WI38 (cell line): ENCODE data around the gene KRTAP5-1.

Source experiments
- H3K4me3 ChIP-seq: 2 replicates; pipeline ENCODE4 v1.5.1; 2011; ENCODE audit warnings: low read depth, mild to moderate bottlenecking, control low read depth, low read length
- TF ChIP-seq, protein P1 (sequence below): IDR thresholded peaks from 2 replicates; pipeline ENCODE4 v1.5.1; 2012; ENCODE audit warnings: low read depth, mild to moderate bottlenecking, control low read depth, low read length

Gene KRTAP5-1

GRCh38 chr11:1568441-1568911, 16.6 kb downstream of the KRTAP5-1 start:
- TF ChIP-seq, protein P1, sequence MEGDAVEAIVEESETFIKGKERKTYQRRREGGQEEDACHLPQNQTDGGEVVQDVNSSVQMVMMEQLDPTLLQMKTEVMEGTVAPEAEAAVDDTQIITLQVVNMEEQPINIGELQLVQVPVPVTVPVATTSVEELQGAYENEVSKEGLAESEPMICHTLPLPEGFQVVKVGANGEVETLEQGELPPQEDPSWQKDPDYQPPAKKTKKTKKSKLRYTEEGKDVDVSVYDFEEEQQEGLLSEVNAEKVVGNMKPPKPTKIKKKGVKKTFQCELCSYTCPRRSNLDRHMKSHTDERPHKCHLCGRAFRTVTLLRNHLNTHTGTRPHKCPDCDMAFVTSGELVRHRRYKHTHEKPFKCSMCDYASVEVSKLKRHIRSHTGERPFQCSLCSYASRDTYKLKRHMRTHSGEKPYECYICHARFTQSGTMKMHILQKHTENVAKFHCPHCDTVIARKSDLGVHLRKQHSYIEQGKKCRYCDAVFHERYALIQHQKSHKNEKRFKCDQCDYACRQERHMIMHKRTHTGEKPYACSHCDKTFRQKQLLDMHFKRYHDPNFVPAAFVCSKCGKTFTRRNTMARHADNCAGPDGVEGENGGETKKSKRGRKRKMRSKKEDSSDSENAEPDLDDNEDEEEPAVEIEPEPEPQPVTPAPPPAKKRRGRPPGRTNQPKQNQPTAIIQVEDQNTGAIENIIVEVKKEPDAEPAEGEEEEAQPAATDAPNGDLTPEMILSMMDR: no peak
- no peak overlapping the region for H3K4me3 ChIP-seq

- TF ChIP-seq, protein P1: no peak
Measured at GRCh38 chr11:1567721-1568100, 17.4 kb downstream of the KRTAP5-1 start.

GRCh38 chr11:1567052-1567720, 17.9 kb downstream of the KRTAP5-1 start:
- no peak overlapping the region for H3K4me3 ChIP-seq
- TF ChIP-seq, protein P1: no peak

More at GRCh38 chr11:1567721-1568100, 17.4 kb downstream of the KRTAP5-1 start:
- no peak overlapping the region for H3K4me3 ChIP-seq

GRCh38 chr11:1566381-1567051, 18.6 kb downstream of the KRTAP5-1 start:
- TF ChIP-seq, protein P1: no peak
- H3K4me3 ChIP-seq: no peak overlapping the region

- no peak overlapping the region for H3K4me3 ChIP-seq
Measured at GRCh38 chr11:1565904-1566247, 19.2 kb downstream of the KRTAP5-1 start.

DNA sequence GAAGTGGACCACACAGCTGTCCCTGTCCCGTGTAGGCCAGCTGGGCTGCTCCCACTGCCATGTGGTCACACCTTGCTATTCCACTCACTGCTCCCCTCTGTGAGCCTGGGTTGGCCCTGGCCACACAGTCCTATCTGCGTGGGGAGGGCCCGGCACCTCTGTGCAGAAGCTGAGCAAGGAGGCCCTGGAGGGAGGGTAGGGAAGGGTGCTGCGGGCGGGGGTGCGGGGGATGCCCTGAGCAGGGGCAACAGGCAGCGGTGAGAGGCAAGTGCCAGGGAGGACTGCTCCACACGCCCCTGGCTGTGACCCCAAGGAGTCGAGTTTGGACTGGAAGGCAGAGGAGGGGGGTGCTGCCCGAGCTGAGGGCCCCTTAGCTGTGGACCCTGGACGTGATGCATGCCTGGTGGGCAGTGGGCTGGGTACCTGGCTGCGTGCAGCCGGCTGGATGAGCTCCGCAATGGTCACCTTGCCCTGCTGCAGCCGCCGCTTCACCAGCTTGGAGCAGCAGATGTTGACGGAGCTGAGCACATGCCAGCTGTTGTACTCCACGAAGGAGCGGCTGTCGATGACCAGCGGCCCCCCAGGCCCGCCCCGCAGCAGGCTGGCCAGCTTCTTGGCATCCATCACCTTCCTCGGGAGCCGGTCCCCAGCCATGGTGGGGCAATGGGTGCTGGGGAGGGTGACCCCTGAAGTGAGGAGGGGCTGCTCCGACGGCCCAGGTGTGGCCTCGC, 19.7 kb downstream of the KRTAP5-1 start:
- H3K4me3 ChIP-seq: no peak overlapping the region
- TF ChIP-seq, protein P1: no peak

More at GRCh38 chr11:1565904-1566247, 19.2 kb downstream of the KRTAP5-1 start:
- TF ChIP-seq, protein P1: no peak
